ENCODE measurements around the gene TPK1. TPM values are rescaled to one million over a fixed set of nuclear protein-coding genes. Genes with fewer than 3 reads are reported as not detected.

The TPK1 gene
- 3.3 TPM for total RNA-seq (2021; ENCODE audit: unreplicated experiment)
- polyA plus RNA-seq (2012; ENCODE audit: insufficient read length) = 2.5 TPM
- Bru-seq, nascent RNA = percentile 42 among the genes with signal in this experiment
- BruChase-seq, experiment 1, labeled RNA remaining after a 2-hour chase = percentile 39 among the genes with signal in this experiment
- BruChase-seq, experiment 2, labeled RNA remaining after a 6-hour chase = percentile 36 among the genes with signal in this experiment
- long read RNA-seq, partial matches to known transcripts = 0 of 4 reads
- long read RNA-seq, other reads (novel, unspliced or antisense) = 2 of 4 reads

GRCh38 chr7:144835652-144836544 lies at the start of gene TPK1:
TPK1 (minus strand) TSS chr7:144836053; CDS start chr7:144835602, 451 bp downstream.
- DNase-seq (ENCODE audit: low read depth, low spot score) = peak; percentile 89
- Histone ChIP-seq H3K4me1 (ENCODE audit: control insufficient read depth, insufficient read depth, low read length) (peaks cover 5% of the 10 kb centered on the region), H3K36me3 (ENCODE audit: control insufficient read depth, insufficient read depth, low read length) (no peaks in the 10 kb centered on the region; the same call in 1 of the 2 replicates), H3K9me3 (ENCODE audit: control insufficient read depth, insufficient read depth, low read depth, low read length) (no peaks in the 10 kb centered on the region), H3K27ac (ENCODE audit: low read length) (peak within 1 kb of the TSS; percentile 87), H3K4me3 (ENCODE audit: low read depth in 2 of 2, low read length in 2 of 2) (peak within 1 kb of the TSS; percentile 76 to 98), H3K27me3 (ENCODE audit: control insufficient read depth, insufficient read depth, low read length) (no peaks in the 10 kb centered on the region)
- intact Hi-C loops (cut with micrococcal nuclease; ENCODE audit: unreplicated experiment) (no loop called here), in situ Hi-C loops (cut with HindIII; ENCODE audit: low pct_unique_long_range_greater_than_20kb, low sequenced_read_pairs) (no loop called here)
- ChIA-PET POLR2A (interaction anchor here (0.7 to 1.1 kb wide), 3 partner anchors 26 to 831 kb away, joined by 6 to 13 read pairs (median 10); no protein-coding TSS in a partner anchor), CTCF (interaction anchor here (0.5 kb wide), 1 partner anchor 130 kb away, joined by 4 read pairs; no protein-coding TSS in a partner anchor)
- no TSS peak for BruUV-seq (replicated peaks)
- ATAC-seq = peak; percentile 97
- TF ChIP-seq, protein P1, sequence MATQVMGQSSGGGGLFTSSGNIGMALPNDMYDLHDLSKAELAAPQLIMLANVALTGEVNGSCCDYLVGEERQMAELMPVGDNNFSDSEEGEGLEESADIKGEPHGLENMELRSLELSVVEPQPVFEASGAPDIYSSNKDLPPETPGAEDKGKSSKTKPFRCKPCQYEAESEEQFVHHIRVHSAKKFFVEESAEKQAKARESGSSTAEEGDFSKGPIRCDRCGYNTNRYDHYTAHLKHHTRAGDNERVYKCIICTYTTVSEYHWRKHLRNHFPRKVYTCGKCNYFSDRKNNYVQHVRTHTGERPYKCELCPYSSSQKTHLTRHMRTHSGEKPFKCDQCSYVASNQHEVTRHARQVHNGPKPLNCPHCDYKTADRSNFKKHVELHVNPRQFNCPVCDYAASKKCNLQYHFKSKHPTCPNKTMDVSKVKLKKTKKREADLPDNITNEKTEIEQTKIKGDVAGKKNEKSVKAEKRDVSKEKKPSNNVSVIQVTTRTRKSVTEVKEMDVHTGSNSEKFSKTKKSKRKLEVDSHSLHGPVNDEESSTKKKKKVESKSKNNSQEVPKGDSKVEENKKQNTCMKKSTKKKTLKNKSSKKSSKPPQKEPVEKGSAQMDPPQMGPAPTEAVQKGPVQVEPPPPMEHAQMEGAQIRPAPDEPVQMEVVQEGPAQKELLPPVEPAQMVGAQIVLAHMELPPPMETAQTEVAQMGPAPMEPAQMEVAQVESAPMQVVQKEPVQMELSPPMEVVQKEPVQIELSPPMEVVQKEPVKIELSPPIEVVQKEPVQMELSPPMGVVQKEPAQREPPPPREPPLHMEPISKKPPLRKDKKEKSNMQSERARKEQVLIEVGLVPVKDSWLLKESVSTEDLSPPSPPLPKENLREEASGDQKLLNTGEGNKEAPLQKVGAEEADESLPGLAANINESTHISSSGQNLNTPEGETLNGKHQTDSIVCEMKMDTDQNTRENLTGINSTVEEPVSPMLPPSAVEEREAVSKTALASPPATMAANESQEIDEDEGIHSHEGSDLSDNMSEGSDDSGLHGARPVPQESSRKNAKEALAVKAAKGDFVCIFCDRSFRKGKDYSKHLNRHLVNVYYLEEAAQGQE (IDR thresholded peaks at IDR 0.05; ENCODE audit: insufficient read depth in 1 of 2, low read depth in 2 of 2, low read length in 1 of 2) = no peak
- TF ChIP-seq, protein P2, sequence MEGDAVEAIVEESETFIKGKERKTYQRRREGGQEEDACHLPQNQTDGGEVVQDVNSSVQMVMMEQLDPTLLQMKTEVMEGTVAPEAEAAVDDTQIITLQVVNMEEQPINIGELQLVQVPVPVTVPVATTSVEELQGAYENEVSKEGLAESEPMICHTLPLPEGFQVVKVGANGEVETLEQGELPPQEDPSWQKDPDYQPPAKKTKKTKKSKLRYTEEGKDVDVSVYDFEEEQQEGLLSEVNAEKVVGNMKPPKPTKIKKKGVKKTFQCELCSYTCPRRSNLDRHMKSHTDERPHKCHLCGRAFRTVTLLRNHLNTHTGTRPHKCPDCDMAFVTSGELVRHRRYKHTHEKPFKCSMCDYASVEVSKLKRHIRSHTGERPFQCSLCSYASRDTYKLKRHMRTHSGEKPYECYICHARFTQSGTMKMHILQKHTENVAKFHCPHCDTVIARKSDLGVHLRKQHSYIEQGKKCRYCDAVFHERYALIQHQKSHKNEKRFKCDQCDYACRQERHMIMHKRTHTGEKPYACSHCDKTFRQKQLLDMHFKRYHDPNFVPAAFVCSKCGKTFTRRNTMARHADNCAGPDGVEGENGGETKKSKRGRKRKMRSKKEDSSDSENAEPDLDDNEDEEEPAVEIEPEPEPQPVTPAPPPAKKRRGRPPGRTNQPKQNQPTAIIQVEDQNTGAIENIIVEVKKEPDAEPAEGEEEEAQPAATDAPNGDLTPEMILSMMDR (IDR thresholded peaks at IDR 0.05) = no peak
- TF ChIP-seq SIN3A (IDR thresholded peaks at IDR 0.05; ENCODE audit: borderline replicate concordance, insufficient read depth, low read depth, low read length) (peak; percentile 41; the same call in 1 of the 2 replicates), TCF7L2 (IDR thresholded peaks at IDR 0.05; ENCODE audit: low read depth, low read length) (no peak), POLR2AphosphoS5 (IDR thresholded peaks at IDR 0.05; ENCODE audit: low read depth, low read length) (peak; percentile 77)

DNA sequence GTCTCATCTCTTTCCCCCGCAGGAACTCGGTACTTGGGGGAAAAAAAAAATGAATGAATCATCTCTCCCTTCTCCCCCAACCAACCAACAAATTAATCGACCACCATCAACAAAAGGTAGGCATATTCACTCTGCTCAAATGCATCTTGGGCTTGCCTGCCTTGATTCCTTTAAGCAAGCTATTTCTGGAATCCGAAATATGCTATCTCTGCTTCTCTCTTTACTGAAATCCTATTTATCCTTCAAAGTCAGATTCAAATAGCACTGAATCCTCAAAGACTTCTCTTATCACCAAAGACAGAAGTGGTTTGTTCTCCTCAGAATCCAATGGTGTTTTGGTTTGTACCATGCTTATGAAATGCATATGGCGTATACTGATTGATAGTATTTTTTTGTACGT lies 49.6 kb upstream of the TPK1 start:
- intact Hi-C loops (cut with micrococcal nuclease; ENCODE audit: unreplicated experiment) = no loop called here
- BruUV-seq (replicated peaks) = no TSS peak
- no peaks in the 10 kb centered on the region for H3K9me3 ChIP-seq (ENCODE audit: control insufficient read depth, insufficient read depth, low read depth, low read length)
- H3K4me3 ChIP-seq (ENCODE audit: low read depth in 2 of 2, low read length in 2 of 2) = no peak overlapping the region
- ChIA-PET POLR2A (no interaction called here), CTCF (no interaction called here)
- TF ChIP-seq, protein P1 (IDR thresholded peaks at IDR 0.05; ENCODE audit: insufficient read depth in 1 of 2, low read depth in 2 of 2, low read length in 1 of 2) = no peak
- TF ChIP-seq, protein P2 (IDR thresholded peaks at IDR 0.05) = no peak
- no peak for TF ChIP-seq POLR2AphosphoS5 (IDR thresholded peaks at IDR 0.05; ENCODE audit: low read depth, low read length)
- no peak for TF ChIP-seq SIN3A (IDR thresholded peaks at IDR 0.05; ENCODE audit: borderline replicate concordance, insufficient read depth, low read depth, low read length)
- no peak for TF ChIP-seq TCF7L2 (IDR thresholded peaks at IDR 0.05; ENCODE audit: low read depth, low read length)
- no peak for DNase-seq (ENCODE audit: low read depth, low spot score)
- H3K27ac ChIP-seq (ENCODE audit: low read length) = no peak overlapping the region
- no peaks in the 10 kb centered on the region for H3K4me1 ChIP-seq (ENCODE audit: control insufficient read depth, insufficient read depth, low read length)
- no peaks in the 10 kb centered on the region for H3K36me3 ChIP-seq (ENCODE audit: control insufficient read depth, insufficient read depth, low read length)
- H3K27me3 ChIP-seq (ENCODE audit: control insufficient read depth, insufficient read depth, low read length) = no peaks in the 10 kb centered on the region
- no peak for ATAC-seq
- in situ Hi-C loops (cut with HindIII; ENCODE audit: low pct_unique_long_range_greater_than_20kb, low sequenced_read_pairs) = no loop called here

Data from Panc1 (cell line).